Measurements from ENCODE around the gene KRT72. TPM values are rescaled to one million over a fixed set of nuclear protein-coding genes. Genes with fewer than 3 reads are reported as not detected.

KRT72 gene
- total RNA-seq = not detected in 2 replicates

GRCh38 chr12:52600941-52601481, at the start of gene KRT72:
Gene KRT72 (minus strand): TSS chr12:52601463. CDS start chr12:52601452, 11 bp downstream.

GRCh38 chr12:52618216-52618615, 17.0 kb upstream of the KRT72 start, which contains the start of gene KRT73:
Gene KRT73 (minus strand): TSS chr12:52618559. CDS start chr12:52618524, 35 bp downstream.

GRCh38 chr12:52573743-52574142, 27.5 kb downstream of the KRT72 start, which contains the start of gene KRT74:
Gene KRT74 (minus strand): TSS chr12:52573843. CDS start chr12:52573777, 66 bp downstream.

GRCh38 chr12:52552681-52553195, 48.5 kb downstream of the KRT72 start, which contains the start of gene KRT71:
Gene KRT71 (minus strand): TSS chr12:52553145. CDS start chr12:52553077, 68 bp downstream.

Other genes with a start within 250 kb of the KRT72 start
- gene KRT85, start 234.0 kb downstream of the KRT72 start, total RNA-seq = not detected in 2 replicates
- gene KRT84, start 215.8 kb downstream of the KRT72 start, total RNA-seq = 0.07 TPM in 1 of 2 replicates, not detected in the other
- not detected in 2 replicates for gene KRT82, start 195.1 kb downstream of the KRT72 start, total RNA-seq
- gene KRT75, start 167.1 kb downstream of the KRT72 start, total RNA-seq = 2.1 and 2.6 TPM in 2 replicates
- gene KRT6B, start 149.3 kb downstream of the KRT72 start, total RNA-seq = 1,596 and 1,655 TPM in 2 replicates
- gene KRT6C, start 127.7 kb downstream of the KRT72 start, total RNA-seq = 220 and 261 TPM in 2 replicates
- gene KRT6A, start 108.2 kb downstream of the KRT72 start, total RNA-seq = 9,998 and 10,940 TPM in 2 replicates
- 10,625 and 11,680 TPM in 2 replicates for gene KRT5, start 81.1 kb downstream of the KRT72 start, total RNA-seq
- not detected in 2 replicates for gene KRT71, start 48.3 kb downstream of the KRT72 start, total RNA-seq
- 0.21 and 0.33 TPM in 2 replicates for gene KRT74, start 27.6 kb downstream of the KRT72 start, total RNA-seq
- not detected in 2 replicates for gene KRT73, start 17.1 kb upstream of the KRT72 start, total RNA-seq
- gene KRT2, start 50.7 kb upstream of the KRT72 start, total RNA-seq = 0.28 TPM in 1 of 2 replicates, not detected in the other
- 0.42 and 0.99 TPM in 2 replicates for gene KRT1, start 78.9 kb upstream of the KRT72 start, total RNA-seq
- 0.09 and 0.21 TPM in 2 replicates for gene KRT77, start 102.1 kb upstream of the KRT72 start, total RNA-seq
- not detected in 2 replicates for gene KRT76, start 175.9 kb upstream of the KRT72 start, total RNA-seq
- gene KRT3, start 194.7 kb upstream of the KRT72 start, total RNA-seq = not detected in 2 replicates
- 102 and 129 TPM in 2 replicates for gene KRT4, start 212.7 kb upstream of the KRT72 start, total RNA-seq
- not detected in 2 replicates for gene KRT79, start 232.8 kb upstream of the KRT72 start, total RNA-seq
- gene KRT78, start 247.5 kb upstream of the KRT72 start, total RNA-seq = 2.2 and 3.9 TPM in 2 replicates

All from airway epithelial cell (primary cell).